HEK293 (cell line): Measurements from ENCODE around the gene MPC2.
"Not testable (repeated sequence)": the region's sequence is repeated elsewhere in the genome, so short reads cannot be mapped to it uniquely, and the experiment has no call there.

Experiments used
- CTCF ChIA-PET: fragments of 350-600 bp; formaldehyde crosslinking; extraction: SDS; loops from one replicate; lab custom pipeline; 2021; ENCODE audit warnings: antibody characterized with exemption; lab: Yijun Ruan, JAX
- POLR2A ChIA-PET: fragments of 300-600 bp; formaldehyde crosslinking; extraction: SDS; loops from one replicate; lab custom pipeline; 2020; ENCODE audit warnings: antibody characterized with exemption, inconsistent platforms; lab: Yijun Ruan, JAX
- H3K27ac ChIP-seq: fragments of 200-500 bp; sonication (Bioruptor generic); 2 replicates; pipeline ENCODE4 v1.5.1; 2014; ENCODE audit warnings: low read depth, low read length, control low read depth, inconsistent platforms; ENCODE audit errors: extremely low read depth
- H3K36me3 ChIP-seq, 2 experiments: fragments of 200-500 bp in 1 of 2; sonication (Bioruptor generic) in 1 of 2; 1 replicate in 1 of 2; 2 replicates in 1 of 2; pipeline ENCODE4 v1.5.1; 2014 to 2017; ENCODE audit warnings: inconsistent platforms in 2 of 2, low read length in 2 of 2; ENCODE audit not compliant: control insufficient read depth in 2 of 2, insufficient read depth in 1 of 2
- H3K4me1 ChIP-seq: fragments of 200-500 bp; sonication (Bioruptor generic); 2 replicates; pipeline ENCODE4 v1.5.1; 2014; ENCODE audit warnings: mild to moderate bottlenecking, low read length, inconsistent platforms; ENCODE audit not compliant: control insufficient read depth, insufficient read depth
- H3K4me3 ChIP-seq: 2 replicates; pipeline ENCODE4 v1.5.1; 2011; ENCODE audit warnings: low read depth, mild to moderate bottlenecking, control low read depth, low read length, moderate library complexity
- H3K9me3 ChIP-seq: fragments of 200-500 bp; sonication (Bioruptor generic); 2 replicates; pipeline ENCODE4 v1.5.1; 2014; ENCODE audit warnings: low read depth, low read length, inconsistent platforms; ENCODE audit not compliant: control insufficient read depth, insufficient read depth
- CTCF ChIP-seq: fragments of 450-650 bp; formaldehyde crosslinking; IDR thresholded peaks from 2 replicates; pipeline ENCODE4 v1.5.1; 2016; ENCODE audit warnings: missing biosample characterization, missing genetic modification characterization
- FEZF1 ChIP-seq: fragments of 450-650 bp; formaldehyde crosslinking; IDR thresholded peaks from 2 replicates; pipeline ENCODE4 v1.5.1; 2016; ENCODE audit warnings: missing biosample characterization, missing genetic modification characterization
- KLF1 ChIP-seq: fragments of 450-650 bp; formaldehyde crosslinking; IDR thresholded peaks from 2 replicates; pipeline ENCODE4 v1.5.1; 2016; ENCODE audit warnings: missing biosample characterization, missing genetic modification characterization
- MZF1 ChIP-seq: fragments of 450-650 bp; formaldehyde crosslinking; IDR thresholded peaks from 2 replicates; pipeline ENCODE4 v1.5.1; 2017; ENCODE audit warnings: missing biosample characterization, missing genetic modification characterization, borderline replicate concordance
- PRDM10 ChIP-seq: fragments of 450-650 bp; formaldehyde crosslinking; IDR thresholded peaks from 2 replicates; pipeline ENCODE4 v1.5.1; 2016; ENCODE audit warnings: missing biosample characterization, missing genetic modification characterization
- SP3 ChIP-seq: fragments of 450-650 bp; formaldehyde crosslinking; IDR thresholded peaks from 2 replicates; pipeline ENCODE4 v1.5.1; 2016; ENCODE audit warnings: missing biosample characterization, missing genetic modification characterization
- ZFHX2 ChIP-seq: fragments of 450-650 bp; formaldehyde crosslinking; conservative IDR thresholded peaks from 2 replicates; pipeline ENCODE4 v1.5.1; 2016; ENCODE audit warnings: missing biosample characterization, missing genetic modification characterization
- ZFP41 ChIP-seq: fragments of 450-650 bp; formaldehyde crosslinking; IDR thresholded peaks from 2 replicates; pipeline ENCODE4 v1.5.1; 2016; ENCODE audit warnings: missing biosample characterization, missing genetic modification characterization, borderline replicate concordance
- ZNF112 ChIP-seq: fragments of 450-650 bp; formaldehyde crosslinking; IDR thresholded peaks from 2 replicates; pipeline ENCODE4 v1.5.0; 2017; ENCODE audit warnings: missing biosample characterization, missing genetic modification characterization
- ZNF16 ChIP-seq: fragments of 450-650 bp; formaldehyde crosslinking; IDR thresholded peaks from 2 replicates; pipeline ENCODE4 v1.5.1; 2016; ENCODE audit warnings: low read depth, missing biosample characterization, missing genetic modification characterization
- ZNF169 ChIP-seq: fragments of 450-650 bp; formaldehyde crosslinking; IDR thresholded peaks from 2 replicates; pipeline ENCODE4 v1.5.1; 2016; ENCODE audit warnings: missing biosample characterization, missing genetic modification characterization
- ZNF221 ChIP-seq: fragments of 450-650 bp; formaldehyde crosslinking; IDR thresholded peaks from 2 replicates; pipeline ENCODE4 v1.5.1; 2017; ENCODE audit warnings: missing biosample characterization, missing genetic modification characterization, borderline replicate concordance
- ZNF24 ChIP-seq: fragments of 450-650 bp; formaldehyde crosslinking; IDR thresholded peaks from 2 replicates; pipeline ENCODE4 v1.5.1; 2016; ENCODE audit warnings: missing biosample characterization, missing genetic modification characterization
- ZNF280C ChIP-seq: fragments of 450-650 bp; formaldehyde crosslinking; IDR thresholded peaks from 2 replicates; pipeline ENCODE4 v1.5.1; 2016; ENCODE audit warnings: missing biosample characterization, missing genetic modification characterization
- ZNF335 ChIP-seq: fragments of 450-650 bp; formaldehyde crosslinking; conservative IDR thresholded peaks from 2 replicates; pipeline ENCODE4 v1.5.1; 2016; ENCODE audit warnings: missing biosample characterization, missing genetic modification characterization
- ZNF398 ChIP-seq: fragments of 450-650 bp; formaldehyde crosslinking; IDR thresholded peaks from 2 replicates; pipeline ENCODE4 v1.5.1; 2017; ENCODE audit warnings: missing biosample characterization, missing genetic modification characterization
- ZNF426 ChIP-seq: fragments of 450-650 bp; formaldehyde crosslinking; IDR thresholded peaks from 2 replicates; pipeline ENCODE4 v1.5.1; 2017; ENCODE audit warnings: missing biosample characterization, missing genetic modification characterization, mild to moderate bottlenecking, inconsistent platforms, moderate library complexity
- ZNF473 ChIP-seq: fragments of 450-650 bp; formaldehyde crosslinking; IDR thresholded peaks from 2 replicates; pipeline ENCODE4 v1.5.1; 2017; ENCODE audit warnings: missing biosample characterization, missing genetic modification characterization
- ZNF600 ChIP-seq: fragments of 450-650 bp; formaldehyde crosslinking; IDR thresholded peaks from 2 replicates; pipeline ENCODE4 v1.5.1; 2016; ENCODE audit warnings: missing biosample characterization, missing genetic modification characterization
- ZNF623 ChIP-seq: fragments of 450-650 bp; formaldehyde crosslinking; IDR thresholded peaks from 2 replicates; pipeline ENCODE4 v1.5.1; 2016; ENCODE audit warnings: missing biosample characterization, missing genetic modification characterization
- ZNF664 ChIP-seq: fragments of 450-650 bp; formaldehyde crosslinking; IDR thresholded peaks from 2 replicates; pipeline ENCODE4 v1.5.1; 2016; ENCODE audit warnings: missing biosample characterization, missing genetic modification characterization
- ZNF704 ChIP-seq: fragments of 450-650 bp; formaldehyde crosslinking; IDR thresholded peaks from 2 replicates; pipeline ENCODE4 v1.5.1; 2016; ENCODE audit warnings: missing biosample characterization, missing genetic modification characterization
- ZNF785 ChIP-seq: fragments of 450-650 bp; formaldehyde crosslinking; IDR thresholded peaks from 2 replicates; pipeline ENCODE4 v1.5.1; 2016; ENCODE audit warnings: missing biosample characterization, missing genetic modification characterization

Gene MPC2

GRCh38 chr1:167929725-167930124 is 7.1 kb downstream of the MPC2 start (continued):
- no peak for TF ChIP-seq PRDM10
- TF ChIP-seq ZNF169 (tag by site-specific recombination) = no peak
- no peak for TF ChIP-seq ZNF398 (tag by site-specific recombination)
- no peak for TF ChIP-seq ZNF221

- H3K4me1 ChIP-seq, H3K4me3 ChIP-seq, H3K36me3 ChIP-seq, H3K9me3 ChIP-seq, H3K27ac ChIP-seq, CTCF ChIA-PET: not testable (repeated sequence)
- TF ChIP-seq ZFHX2 (tag by site-specific recombination) (peak; percentile 54), ZNF600 (tag by site-specific recombination) (peak; percentile 14; the same call in 1 of the 2 replicates), KLF1 (tag by site-specific recombination) (peak; percentile 82)
- POLR2A ChIA-PET = interaction anchor here (3.7 kb wide), 1 partner anchor 7 kb away, joined by 37 read pairs; the partner anchor contains the start of genes DCAF6 and MPC2
Measured at GRCh38 chr1:167928919-167929318, 8.0 kb downstream of the MPC2 start.

- Histone ChIP-seq H3K4me3 (no peak overlapping the region), H3K9me3 (no peaks in the 10 kb centered on the region), H3K4me1 (peaks cover 8% of the 10 kb centered on the region), H3K36me3 (no peaks in the 10 kb centered on the region), H3K27ac (no peak overlapping the region)
- POLR2A ChIA-PET = interaction anchor here (3.7 kb wide), 1 partner anchor 8 kb away, joined by 37 read pairs; the partner anchor contains the start of genes DCAF6 and MPC2
- TF ChIP-seq MZF1 (tag by site-specific recombination) (no peak), ZNF280C (no peak), ZNF623 (tag by site-specific recombination) (no peak), ZNF16 (no peak), ZNF664 (tag by site-specific recombination) (no peak), CTCF (tag by site-specific recombination) (no peak), ZNF335 (no peak), ZNF785 (tag by site-specific recombination) (no peak), ZNF24 (tag by site-specific recombination) (no peak), ZNF473 (tag by site-specific recombination) (no peak), ZNF112 (tag by site-specific recombination) (no peak), ZNF704 (tag by site-specific recombination) (no peak), SP3 (tag by site-specific recombination) (no peak), FEZF1 (tag by site-specific recombination) (no peak), ZNF426 (tag by site-specific recombination) (no peak), ZFP41 (tag by site-specific recombination) (no peak)
- CTCF ChIA-PET = interaction anchor here (0.6 kb wide), 1 partner anchor 147 kb away, joined by 3 read pairs; no protein-coding TSS in a partner anchor
Measured at GRCh38 chr1:167928457-167928852, 8.4 kb downstream of the MPC2 start.
